ENCODE data around the gene C19orf73. TPM values are rescaled to one million over a fixed set of nuclear protein-coding genes. Genes with fewer than 3 reads are reported as not detected.

The C19orf73 gene
- total and polyA plus RNA-seq, 2 experiments from 2014 or later: 8.1 to 9.1 TPM

DNA sequence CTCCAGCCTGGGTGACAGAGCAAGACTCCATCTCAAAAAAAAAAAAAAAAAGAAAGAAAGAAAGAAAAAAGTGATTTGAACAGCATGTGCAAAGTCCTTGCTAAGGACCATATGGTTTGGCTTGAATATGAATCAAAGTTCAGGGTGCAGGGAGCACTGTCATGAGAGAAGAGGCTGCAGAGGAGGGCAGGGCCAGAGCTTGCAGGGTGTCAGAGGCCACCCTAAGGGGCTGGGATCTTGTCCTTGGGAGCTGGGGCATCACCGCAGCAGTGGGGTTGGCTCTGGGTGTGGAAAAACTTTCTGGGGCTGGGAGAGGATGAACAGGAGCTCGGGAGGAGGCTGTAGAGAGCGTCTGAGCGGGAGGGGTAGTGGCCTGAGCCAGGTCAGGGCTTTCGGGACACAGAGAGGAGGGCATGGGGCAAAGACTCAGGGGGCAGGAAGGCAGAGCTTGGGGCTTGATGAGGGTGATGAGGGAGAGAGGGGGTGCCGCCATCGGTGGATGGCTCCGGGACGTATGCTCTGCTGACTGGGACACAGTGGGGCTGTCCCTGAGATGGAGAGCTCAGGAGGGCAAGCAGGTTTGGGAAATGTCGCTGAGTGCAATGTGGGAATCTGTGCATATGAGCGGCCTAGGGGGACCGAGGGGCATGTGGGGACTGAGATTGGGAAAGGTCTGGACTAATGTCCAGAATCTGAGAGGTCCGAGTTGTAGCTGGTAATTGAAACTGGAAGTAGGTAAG lies 41.7 kb upstream of the C19orf73 start:
- no peak overlapping the region for H3K4me2 ChIP-seq
- Mint-ChIP-seq H3K9me3 (peaks cover 3% of the 10 kb centered on the region; the same call in 1 of the 3 replicates), H3K27ac (no peak overlapping the region), H3K27me3 (ENCODE audit: insufficient read depth, low read depth, poor library complexity) (peaks cover 15% of the 10 kb centered on the region), H3K4me3 (no peak overlapping the region; the same call in 2 of the 3 replicates), H3K36me3 (ENCODE audit: low read depth) (peaks cover 3% of the 10 kb centered on the region; the same call in 1 of the 3 replicates), H3K4me1 (peaks cover 22% of the 10 kb centered on the region)
- ATAC-seq (no peak), DNase-seq (ENCODE audit: low spot score) (no peak)
- H3F3A ChIP-seq (replicated peaks; ENCODE audit: low read depth): 0 out of 2 replicates have a peak, but pooled peaks cover 2% of the 10 kb centered on the region
- no peaks in the 10 kb centered on the region for H3K9me2 ChIP-seq (ENCODE audit: insufficient read depth)
- TF ChIP-seq, protein P1, sequence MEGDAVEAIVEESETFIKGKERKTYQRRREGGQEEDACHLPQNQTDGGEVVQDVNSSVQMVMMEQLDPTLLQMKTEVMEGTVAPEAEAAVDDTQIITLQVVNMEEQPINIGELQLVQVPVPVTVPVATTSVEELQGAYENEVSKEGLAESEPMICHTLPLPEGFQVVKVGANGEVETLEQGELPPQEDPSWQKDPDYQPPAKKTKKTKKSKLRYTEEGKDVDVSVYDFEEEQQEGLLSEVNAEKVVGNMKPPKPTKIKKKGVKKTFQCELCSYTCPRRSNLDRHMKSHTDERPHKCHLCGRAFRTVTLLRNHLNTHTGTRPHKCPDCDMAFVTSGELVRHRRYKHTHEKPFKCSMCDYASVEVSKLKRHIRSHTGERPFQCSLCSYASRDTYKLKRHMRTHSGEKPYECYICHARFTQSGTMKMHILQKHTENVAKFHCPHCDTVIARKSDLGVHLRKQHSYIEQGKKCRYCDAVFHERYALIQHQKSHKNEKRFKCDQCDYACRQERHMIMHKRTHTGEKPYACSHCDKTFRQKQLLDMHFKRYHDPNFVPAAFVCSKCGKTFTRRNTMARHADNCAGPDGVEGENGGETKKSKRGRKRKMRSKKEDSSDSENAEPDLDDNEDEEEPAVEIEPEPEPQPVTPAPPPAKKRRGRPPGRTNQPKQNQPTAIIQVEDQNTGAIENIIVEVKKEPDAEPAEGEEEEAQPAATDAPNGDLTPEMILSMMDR (conservative IDR thresholded peaks at IDR 0.05; ENCODE audit: low read depth in 2 of 2): no peak
- TF ChIP-seq ZNF114 (CRISPR knock-in tag; IDR thresholded peaks at IDR 0.05): no peak
- TF ChIP-seq, protein P2, sequence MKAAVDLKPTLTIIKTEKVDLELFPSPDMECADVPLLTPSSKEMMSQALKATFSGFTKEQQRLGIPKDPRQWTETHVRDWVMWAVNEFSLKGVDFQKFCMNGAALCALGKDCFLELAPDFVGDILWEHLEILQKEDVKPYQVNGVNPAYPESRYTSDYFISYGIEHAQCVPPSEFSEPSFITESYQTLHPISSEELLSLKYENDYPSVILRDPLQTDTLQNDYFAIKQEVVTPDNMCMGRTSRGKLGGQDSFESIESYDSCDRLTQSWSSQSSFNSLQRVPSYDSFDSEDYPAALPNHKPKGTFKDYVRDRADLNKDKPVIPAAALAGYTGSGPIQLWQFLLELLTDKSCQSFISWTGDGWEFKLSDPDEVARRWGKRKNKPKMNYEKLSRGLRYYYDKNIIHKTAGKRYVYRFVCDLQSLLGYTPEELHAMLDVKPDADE (IDR thresholded peaks at IDR 0.05): no peak
- TF ChIP-seq, protein P3, sequence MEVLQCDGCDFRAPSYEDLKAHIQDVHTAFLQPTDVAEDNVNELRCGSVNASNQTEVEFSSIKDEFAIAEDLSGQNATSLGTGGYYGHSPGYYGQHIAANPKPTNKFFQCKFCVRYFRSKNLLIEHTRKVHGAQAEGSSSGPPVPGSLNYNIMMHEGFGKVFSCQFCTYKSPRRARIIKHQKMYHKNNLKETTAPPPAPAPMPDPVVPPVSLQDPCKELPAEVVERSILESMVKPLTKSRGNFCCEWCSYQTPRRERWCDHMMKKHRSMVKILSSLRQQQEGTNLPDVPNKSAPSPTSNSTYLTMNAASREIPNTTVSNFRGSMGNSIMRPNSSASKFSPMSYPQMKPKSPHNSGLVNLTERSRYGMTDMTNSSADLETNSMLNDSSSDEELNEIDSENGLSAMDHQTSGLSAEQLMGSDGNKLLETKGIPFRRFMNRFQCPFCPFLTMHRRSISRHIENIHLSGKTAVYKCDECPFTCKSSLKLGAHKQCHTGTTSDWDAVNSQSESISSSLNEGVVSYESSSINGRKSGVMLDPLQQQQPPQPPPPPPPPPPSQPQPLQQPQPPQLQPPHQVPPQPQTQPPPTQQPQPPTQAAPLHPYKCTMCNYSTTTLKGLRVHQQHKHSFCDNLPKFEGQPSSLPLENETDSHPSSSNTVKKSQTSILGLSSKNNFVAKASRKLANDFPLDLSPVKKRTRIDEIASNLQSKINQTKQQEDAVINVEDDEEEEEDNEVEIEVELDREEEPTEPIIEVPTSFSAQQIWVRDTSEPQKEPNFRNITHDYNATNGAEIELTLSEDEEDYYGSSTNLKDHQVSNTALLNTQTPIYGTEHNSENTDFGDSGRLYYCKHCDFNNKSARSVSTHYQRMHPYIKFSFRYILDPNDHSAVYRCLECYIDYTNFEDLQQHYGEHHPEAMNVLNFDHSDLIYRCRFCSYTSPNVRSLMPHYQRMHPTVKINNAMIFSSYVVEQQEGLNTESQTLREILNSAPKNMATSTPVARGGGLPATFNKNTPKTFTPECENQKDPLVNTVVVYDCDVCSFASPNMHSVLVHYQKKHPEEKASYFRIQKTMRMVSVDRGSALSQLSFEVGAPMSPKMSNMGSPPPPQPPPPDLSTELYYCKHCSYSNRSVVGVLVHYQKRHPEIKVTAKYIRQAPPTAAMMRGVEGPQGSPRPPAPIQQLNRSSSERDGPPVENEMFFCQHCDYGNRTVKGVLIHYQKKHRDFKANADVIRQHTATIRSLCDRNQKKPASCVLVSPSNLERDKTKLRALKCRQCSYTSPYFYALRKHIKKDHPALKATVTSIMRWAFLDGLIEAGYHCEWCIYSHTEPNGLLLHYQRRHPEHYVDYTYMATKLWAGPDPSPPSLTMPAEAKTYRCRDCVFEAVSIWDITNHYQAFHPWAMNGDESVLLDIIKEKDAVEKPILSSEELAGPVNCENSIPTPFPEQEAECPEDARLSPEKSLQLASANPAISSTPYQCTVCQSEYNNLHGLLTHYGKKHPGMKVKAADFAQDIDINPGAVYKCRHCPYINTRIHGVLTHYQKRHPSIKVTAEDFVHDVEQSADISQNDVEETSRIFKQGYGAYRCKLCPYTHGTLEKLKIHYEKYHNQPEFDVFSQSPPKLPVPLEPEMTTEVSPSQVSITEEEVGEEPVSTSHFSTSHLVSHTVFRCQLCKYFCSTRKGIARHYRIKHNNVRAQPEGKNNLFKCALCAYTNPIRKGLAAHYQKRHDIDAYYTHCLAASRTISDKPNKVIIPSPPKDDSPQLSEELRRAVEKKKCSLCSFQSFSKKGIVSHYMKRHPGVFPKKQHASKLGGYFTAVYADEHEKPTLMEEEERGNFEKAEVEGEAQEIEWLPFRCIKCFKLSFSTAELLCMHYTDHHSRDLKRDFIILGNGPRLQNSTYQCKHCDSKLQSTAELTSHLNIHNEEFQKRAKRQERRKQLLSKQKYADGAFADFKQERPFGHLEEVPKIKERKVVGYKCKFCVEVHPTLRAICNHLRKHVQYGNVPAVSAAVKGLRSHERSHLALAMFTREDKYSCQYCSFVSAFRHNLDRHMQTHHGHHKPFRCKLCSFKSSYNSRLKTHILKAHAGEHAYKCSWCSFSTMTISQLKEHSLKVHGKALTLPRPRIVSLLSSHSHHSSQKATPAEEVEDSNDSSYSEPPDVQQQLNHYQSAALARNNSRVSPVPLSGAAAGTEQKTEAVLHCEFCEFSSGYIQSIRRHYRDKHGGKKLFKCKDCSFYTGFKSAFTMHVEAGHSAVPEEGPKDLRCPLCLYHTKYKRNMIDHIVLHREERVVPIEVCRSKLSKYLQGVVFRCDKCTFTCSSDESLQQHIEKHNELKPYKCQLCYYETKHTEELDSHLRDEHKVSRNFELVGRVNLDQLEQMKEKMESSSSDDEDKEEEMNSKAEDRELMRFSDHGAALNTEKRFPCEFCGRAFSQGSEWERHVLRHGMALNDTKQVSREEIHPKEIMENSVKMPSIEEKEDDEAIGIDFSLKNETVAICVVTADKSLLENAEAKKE (CRISPR knock-in tag; IDR thresholded peaks at IDR 0.05): no peak
- no peak for TF ChIP-seq JUNB (IDR thresholded peaks at IDR 0.05; ENCODE audit: unreplicated experiment)
- TF ChIP-seq CREB1 (CRISPR knock-in tag; IDR thresholded peaks at IDR 0.05; ENCODE audit: low read depth): no peak
- TF ChIP-seq NANOG (IDR thresholded peaks at IDR 0.05; ENCODE audit: borderline replicate concordance): no peak
- TF ChIP-seq, protein P4, sequence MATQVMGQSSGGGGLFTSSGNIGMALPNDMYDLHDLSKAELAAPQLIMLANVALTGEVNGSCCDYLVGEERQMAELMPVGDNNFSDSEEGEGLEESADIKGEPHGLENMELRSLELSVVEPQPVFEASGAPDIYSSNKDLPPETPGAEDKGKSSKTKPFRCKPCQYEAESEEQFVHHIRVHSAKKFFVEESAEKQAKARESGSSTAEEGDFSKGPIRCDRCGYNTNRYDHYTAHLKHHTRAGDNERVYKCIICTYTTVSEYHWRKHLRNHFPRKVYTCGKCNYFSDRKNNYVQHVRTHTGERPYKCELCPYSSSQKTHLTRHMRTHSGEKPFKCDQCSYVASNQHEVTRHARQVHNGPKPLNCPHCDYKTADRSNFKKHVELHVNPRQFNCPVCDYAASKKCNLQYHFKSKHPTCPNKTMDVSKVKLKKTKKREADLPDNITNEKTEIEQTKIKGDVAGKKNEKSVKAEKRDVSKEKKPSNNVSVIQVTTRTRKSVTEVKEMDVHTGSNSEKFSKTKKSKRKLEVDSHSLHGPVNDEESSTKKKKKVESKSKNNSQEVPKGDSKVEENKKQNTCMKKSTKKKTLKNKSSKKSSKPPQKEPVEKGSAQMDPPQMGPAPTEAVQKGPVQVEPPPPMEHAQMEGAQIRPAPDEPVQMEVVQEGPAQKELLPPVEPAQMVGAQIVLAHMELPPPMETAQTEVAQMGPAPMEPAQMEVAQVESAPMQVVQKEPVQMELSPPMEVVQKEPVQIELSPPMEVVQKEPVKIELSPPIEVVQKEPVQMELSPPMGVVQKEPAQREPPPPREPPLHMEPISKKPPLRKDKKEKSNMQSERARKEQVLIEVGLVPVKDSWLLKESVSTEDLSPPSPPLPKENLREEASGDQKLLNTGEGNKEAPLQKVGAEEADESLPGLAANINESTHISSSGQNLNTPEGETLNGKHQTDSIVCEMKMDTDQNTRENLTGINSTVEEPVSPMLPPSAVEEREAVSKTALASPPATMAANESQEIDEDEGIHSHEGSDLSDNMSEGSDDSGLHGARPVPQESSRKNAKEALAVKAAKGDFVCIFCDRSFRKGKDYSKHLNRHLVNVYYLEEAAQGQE (IDR thresholded peaks at IDR 0.05; ENCODE audit: unreplicated experiment): no peak
- H3K4me3 ChIP-seq: no peak overlapping the region
- no peak overlapping the region for H3K27ac ChIP-seq (ENCODE audit: low read depth)
- H2AFZ ChIP-seq: no peak overlapping the region
- H4K20me1 ChIP-seq (replicated peaks; ENCODE audit: insufficient read depth): no peaks in the 10 kb centered on the region
- H3K27me3 ChIP-seq (ENCODE audit: insufficient read depth): peaks cover 15% of the 10 kb centered on the region
- H3K4me1 ChIP-seq (ENCODE audit: insufficient read depth): peaks cover 10% of the 10 kb centered on the region
- H3K79me2 ChIP-seq (replicated peaks; ENCODE audit: insufficient read depth): no peaks in the 10 kb centered on the region
- no peaks in the 10 kb centered on the region for H3K36me3 ChIP-seq (ENCODE audit: insufficient read depth)

Measured in GM23338 (cell line).